ENCODE results near the gene ERICH4.
"Not testable (repeated sequence)": the region's sequence is repeated elsewhere in the genome, so short reads cannot be mapped to it uniquely, and the experiment has no call there.

ERICH4 gene

GRCh38 chr19:41478875-41479756 is 36.2 kb downstream of the ERICH4 start:
- DNase-seq (ENCODE audit: low spot score) = no peak

GRCh38 chr19:41479757-41480191 is 36.8 kb downstream of the ERICH4 start:
- no peak for DNase-seq (ENCODE audit: low spot score)

- DNase-seq (ENCODE audit: low spot score) = no peak
These were observed 37.4 kb downstream of the ERICH4 start for GRCh38 chr19:41480336-41480735.

GRCh38 chr19:41484822-41485221 is 41.9 kb downstream of the ERICH4 start:
- no peak for DNase-seq (ENCODE audit: low spot score)

- not testable (repeated sequence) for DNase-seq (ENCODE audit: low spot score)
These were observed 44.0 kb downstream of the ERICH4 start for GRCh38 chr19:41486953-41487352.

GRCh38 chr19:41492843-41493242 is 49.9 kb downstream of the ERICH4 start:
- no peak for DNase-seq (ENCODE audit: low spot score)
